Left ventricle myocardium inferior (tissue), 1 donor: Measurements from ENCODE around the gene HSPA12A. TPM values are rescaled to one million over a fixed set of nuclear protein-coding genes. Genes with fewer than 3 reads are reported as not detected.
A peak's percentile ranks its signal among the peaks of the same experiment; 100 is the strongest.

Source experiments
- DNase-seq: peaks from one replicate; pipeline ENCODE4 v3.0.0-alpha.2; 2020
- H3K27ac ChIP-seq: fragments of 200-600 bp; replicated peaks from 2 replicates; pipeline ENCODE4 v1.8.0; 2021
- H3K27me3 ChIP-seq: fragments of 200-600 bp; 2 replicates; pipeline ENCODE4 v1.8.0; 2021; ENCODE audit warnings: low read depth
- H3K36me3 ChIP-seq: fragments of 200-600 bp; 2 replicates; pipeline ENCODE4 v1.8.0; 2021
- H3K4me1 ChIP-seq: fragments of 200-600 bp; 2 replicates; pipeline ENCODE4 v1.8.0; 2021
- H3K4me3 ChIP-seq: fragments of 200-600 bp; 2 replicates; pipeline ENCODE4 v1.8.0; 2021; ENCODE audit warnings: mild to moderate bottlenecking, moderate library complexity
- H3K9me3 ChIP-seq: fragments of 200-600 bp; replicated peaks from 2 replicates; pipeline ENCODE4 v1.8.0; 2021
- intact Hi-C: fragments of 100-400 bp; cut with micrococcal nuclease; formaldehyde crosslinking; loops from one replicate; pipeline ENCODE4 v1.11.0; 2022
- total RNA-seq: library from RNA; stranded (reverse); fragmentation: NEBNext Ultra II Directional; extraction: Animal tissue kit (Norgen Biotek cat#: 25700); gene quantifications from one replicate; pipeline ENCODE4 v1.2.1, GENCODE V29; 2021
- TF ChIP-seq, protein P1 (sequence below): fragments of 200-600 bp; IDR thresholded peaks from 2 replicates; pipeline ENCODE4 v1.8.0; 2021; ENCODE audit warnings: antibody characterized with exemption, mild to moderate bottlenecking, borderline replicate concordance
- donor health status: DM: no; HTN: yes; CAD: no; lungs with severe emphysema.

The HSPA12A gene
- total RNA-seq, 1 donor from 2014 or later: 15.0 TPM

DNA sequence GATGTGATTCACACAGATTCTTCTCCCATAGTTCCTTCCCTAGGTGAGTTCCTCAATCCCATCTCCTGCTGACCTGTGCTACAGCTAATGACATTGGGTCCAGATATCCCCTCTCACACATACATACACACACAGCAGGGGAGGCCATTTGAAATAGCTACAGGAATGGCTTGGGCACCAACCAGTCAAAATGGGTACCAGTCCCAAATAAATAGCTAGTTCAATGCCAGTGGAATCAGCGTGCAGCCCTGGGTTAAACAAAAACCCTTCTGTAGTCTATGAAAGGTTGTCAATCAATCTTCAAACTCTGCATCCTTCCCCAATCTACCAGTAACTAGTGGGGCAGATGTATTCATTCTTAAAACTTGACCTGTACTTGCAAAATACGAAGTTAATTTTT is 112.3 kb downstream of the HSPA12A start:
- intact Hi-C loops: no loop called here
- Histone ChIP-seq H3K4me3 (no peak overlapping the region), H3K36me3 (no peaks in the 10 kb centered on the region), H3K9me3 (no peaks in the 10 kb centered on the region), H3K27ac (no peak overlapping the region), H3K27me3 (peaks cover 46% of the 10 kb centered on the region), H3K4me1 (peaks cover 8% of the 10 kb centered on the region)
- DNase-seq: no peak
- TF ChIP-seq, protein P1, sequence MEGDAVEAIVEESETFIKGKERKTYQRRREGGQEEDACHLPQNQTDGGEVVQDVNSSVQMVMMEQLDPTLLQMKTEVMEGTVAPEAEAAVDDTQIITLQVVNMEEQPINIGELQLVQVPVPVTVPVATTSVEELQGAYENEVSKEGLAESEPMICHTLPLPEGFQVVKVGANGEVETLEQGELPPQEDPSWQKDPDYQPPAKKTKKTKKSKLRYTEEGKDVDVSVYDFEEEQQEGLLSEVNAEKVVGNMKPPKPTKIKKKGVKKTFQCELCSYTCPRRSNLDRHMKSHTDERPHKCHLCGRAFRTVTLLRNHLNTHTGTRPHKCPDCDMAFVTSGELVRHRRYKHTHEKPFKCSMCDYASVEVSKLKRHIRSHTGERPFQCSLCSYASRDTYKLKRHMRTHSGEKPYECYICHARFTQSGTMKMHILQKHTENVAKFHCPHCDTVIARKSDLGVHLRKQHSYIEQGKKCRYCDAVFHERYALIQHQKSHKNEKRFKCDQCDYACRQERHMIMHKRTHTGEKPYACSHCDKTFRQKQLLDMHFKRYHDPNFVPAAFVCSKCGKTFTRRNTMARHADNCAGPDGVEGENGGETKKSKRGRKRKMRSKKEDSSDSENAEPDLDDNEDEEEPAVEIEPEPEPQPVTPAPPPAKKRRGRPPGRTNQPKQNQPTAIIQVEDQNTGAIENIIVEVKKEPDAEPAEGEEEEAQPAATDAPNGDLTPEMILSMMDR: no peak

GRCh38 chr10:116629340-116629739 is 113.0 kb downstream of the HSPA12A start:
- Histone ChIP-seq H3K36me3 (no peaks in the 10 kb centered on the region), H3K4me1 (peaks cover 8% of the 10 kb centered on the region), H3K27me3 (peaks cover 53% of the 10 kb centered on the region), H3K4me3 (no peak overlapping the region), H3K27ac (no peak overlapping the region), H3K9me3 (no peaks in the 10 kb centered on the region)
- TF ChIP-seq, protein P1: no peak
- DNase-seq: no peak
- intact Hi-C loops: no loop called here

DNA sequence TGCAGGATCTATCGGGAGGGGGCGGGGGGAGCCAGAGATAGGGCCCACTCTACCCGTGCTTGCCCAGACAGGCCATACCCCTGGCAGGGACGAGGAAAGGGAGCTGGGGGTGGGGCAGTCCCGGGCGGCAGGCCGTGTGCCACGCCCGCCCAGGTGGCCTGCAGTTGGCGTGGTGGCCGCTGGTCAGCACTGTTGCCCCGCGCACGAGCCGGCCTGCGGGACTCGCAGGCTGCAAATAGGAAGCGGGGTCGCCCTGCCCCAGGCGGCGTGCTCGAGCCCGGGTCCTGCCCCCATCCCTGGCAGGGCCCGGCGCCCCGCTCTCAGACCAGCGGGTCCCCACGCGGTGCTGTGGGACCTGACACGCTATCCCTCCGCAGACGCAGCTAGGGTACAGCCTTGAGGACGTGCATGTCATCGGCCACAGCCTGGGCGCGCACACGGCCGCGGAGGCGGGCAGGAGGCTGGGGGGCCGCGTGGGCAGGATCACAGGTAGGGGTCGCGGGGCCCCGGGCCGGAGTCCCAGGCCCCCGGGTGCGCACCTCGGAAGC is 114.9 kb downstream of the HSPA12A start:
- Histone ChIP-seq H3K36me3 (no peaks in the 10 kb centered on the region), H3K27me3 (peaks cover 72% of the 10 kb centered on the region), H3K4me3 (peak overlapping the region; percentile 55), H3K27ac (no peak overlapping the region), H3K9me3 (no peaks in the 10 kb centered on the region), H3K4me1 (peaks cover 8% of the 10 kb centered on the region)
- DNase-seq: no peak
- TF ChIP-seq, protein P1: peak; percentile 62
- intact Hi-C loops: no loop called here

DNA sequence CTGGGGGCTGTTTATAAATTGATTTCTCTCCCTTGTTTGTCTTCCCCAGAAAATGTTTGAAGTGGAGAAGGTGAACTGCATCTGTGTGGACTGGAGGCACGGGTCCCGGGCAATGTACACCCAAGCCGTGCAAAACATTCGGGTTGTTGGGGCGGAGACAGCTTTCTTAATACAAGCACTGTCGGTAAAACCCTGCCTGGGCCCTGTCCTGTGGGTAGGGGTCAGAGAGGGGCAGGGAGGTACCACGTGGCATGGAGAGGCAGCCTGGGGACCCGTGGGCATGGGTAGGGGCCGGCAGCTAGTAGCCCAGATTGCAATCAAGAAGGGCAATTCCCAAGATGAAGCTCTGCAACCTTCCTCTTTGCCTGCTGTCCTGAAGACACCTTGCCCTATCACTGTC is 115.6 kb downstream of the HSPA12A start:
- Histone ChIP-seq H3K27me3 (peaks cover 78% of the 10 kb centered on the region), H3K36me3 (no peaks in the 10 kb centered on the region), H3K27ac (no peak overlapping the region), H3K9me3 (no peaks in the 10 kb centered on the region), H3K4me1 (peaks cover 8% of the 10 kb centered on the region), H3K4me3 (no peak overlapping the region)
- intact Hi-C loops: no loop called here
- TF ChIP-seq, protein P1: no peak
- DNase-seq: no peak

DNA sequence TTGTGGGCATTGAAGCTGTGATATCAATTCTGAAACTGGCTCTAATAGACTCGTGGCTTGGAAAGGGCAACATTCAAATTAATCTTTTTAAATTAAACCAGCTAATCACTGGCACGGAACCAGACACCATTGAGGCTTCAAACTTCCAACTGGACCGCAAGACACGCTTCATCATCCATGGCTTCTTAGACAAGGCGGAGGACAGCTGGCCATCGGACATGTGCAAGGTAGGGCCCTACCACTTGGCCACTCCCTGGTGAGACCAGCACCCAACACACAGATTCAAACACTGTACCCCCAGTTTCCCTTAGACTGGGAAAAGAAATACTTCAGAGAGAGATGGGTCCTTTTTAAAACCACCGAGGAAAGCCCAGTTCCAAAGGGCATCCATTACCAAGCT is 116.5 kb downstream of the HSPA12A start:
- DNase-seq: no peak
- H3K4me3 ChIP-seq: no peak overlapping the region
- peaks cover 79% of the 10 kb centered on the region for H3K27me3 ChIP-seq
- no peaks in the 10 kb centered on the region for H3K36me3 ChIP-seq
- no peak overlapping the region for H3K27ac ChIP-seq
- TF ChIP-seq, protein P1: no peak
- H3K9me3 ChIP-seq: no peaks in the 10 kb centered on the region
- intact Hi-C loops: no loop called here
- peaks cover 8% of the 10 kb centered on the region for H3K4me1 ChIP-seq
